Naive thymus-derived CD8-positive, alpha-beta T cell (primary cell): ENCODE data around the gene PRORP. TPM values are rescaled to one million over a fixed set of nuclear protein-coding genes. Genes with fewer than 3 reads are reported as not detected.

Source experiments
- ATAC-seq, 2 donors: fragments of 150-1000 bp; cut with Tn5 transposase in 1 of 2; sonication (Bioruptor Pico), chemical (Tn5 transposase) in 1 of 2; 1 replicate in 1 of 2; 2 replicates in 1 of 2; pipeline ENCODE4 v1.10.0; 2021; ENCODE audit warnings: mild to moderate bottlenecking in 2 of 2, moderate library complexity in 2 of 2
- POLR2A ChIA-PET: fragments of 350-600 bp; sonication (Branson Sonifier 250); formaldehyde crosslinking; loops from one replicate; lab custom pipeline; 2021; ENCODE audit warnings: antibody characterized with exemption; lab: Charles Lee
- DNase-seq, 10 donors: peaks; one replicate each; pipeline versions ENCODE4 v3.0.0 to v3.0.0-alpha.2; 2020 to 2022
- H3K27ac Mint-ChIP-seq, 10 donors: one replicate each; pipeline ENCODE4 v1.8.0; 2020 to 2022; ENCODE audit warnings: mild to moderate bottlenecking in 10 of 10, mixed read lengths in 10 of 10, moderate library complexity in 4 of 10, inconsistent platforms in 1 of 10
- H3K27me3 Mint-ChIP-seq, 5 donors: one replicate each; pipeline ENCODE4 v1.8.0; 2021 to 2022; ENCODE audit warnings: mixed read lengths in 5 of 5
- H3K36me3 Mint-ChIP-seq, 3 donors: one replicate each; pipeline ENCODE4 v1.8.0; 2020 to 2022; ENCODE audit warnings: mixed read lengths in 3 of 3, mild to moderate bottlenecking in 2 of 3, inconsistent platforms in 1 of 3
- H3K4me1 Mint-ChIP-seq, 4 donors: one replicate each; pipeline ENCODE4 v1.8.0; 2021 to 2022; ENCODE audit warnings: mixed read lengths in 4 of 4
- H3K4me3 Mint-ChIP-seq, 10 donors: one replicate each; pipeline ENCODE4 v1.8.0; 2020 to 2022; ENCODE audit warnings: mild to moderate bottlenecking in 10 of 10, mixed read lengths in 10 of 10, moderate library complexity in 6 of 10, inconsistent platforms in 1 of 10
- H3K9me3 Mint-ChIP-seq, 9 donors: one replicate each; pipeline ENCODE4 v1.8.0; 2020 to 2022; ENCODE audit warnings: mixed read lengths in 9 of 9, mild to moderate bottlenecking in 3 of 9, inconsistent platforms in 1 of 9, moderate library complexity in 1 of 9
- polyA plus RNA-seq, 3 donors: library from polyadenylated mRNA; unstranded; fragments of 300-500 nt; fragmentation: Illumina TruSeq; gene quantifications; one replicate each; pipeline ENCODE4 v1.2.3, GENCODE V29; 2021
- total RNA-seq, 8 experiments: library from RNA in 2 of 8; stranded (reverse) in 2 of 8; gene quantifications; one replicate each; pipeline ENCODE4 v1.2.3 and lab custom pipeline; 2021 to 2026

Gene PRORP
- total and polyA plus RNA-seq, 5 experiments from 2014 or later, result 33.6 to 55.4 (median 44.3) TPM

- Mint-ChIP-seq H3K27ac (peak overlapping the region in 1 of 10 donors; percentile 8), H3K4me1 (peaks cover 8 to 19% (median 17%) of the 10 kb centered on the region in 4 donors), H3K4me3 (peak overlapping the region in 1 of 10 donors; percentile 22), H3K27me3 (no peaks in the 10 kb centered on the region), H3K36me3 (peaks cover 15 to 92% (median 33%) of the 10 kb centered on the region in 3 donors), H3K9me3 (no peaks in the 10 kb centered on the region)
- no peak for DNase-seq
- POLR2A ChIA-PET, result no interaction called here
- ATAC-seq, result no peak
Observed at GRCh38 chr14:35163384-35163783, 41.0 kb downstream of the PRORP start.

- H3K4me1 Mint-ChIP-seq, result peaks cover 8 to 18% (median 16%) of the 10 kb centered on the region in 4 donors
- DNase-seq (no peak), ATAC-seq (no peak)
- no peak overlapping the region for H3K27ac Mint-ChIP-seq
- H3K36me3 Mint-ChIP-seq, result peaks cover 9 to 91% (median 29%) of the 10 kb centered on the region in 3 donors
- H3K27me3 Mint-ChIP-seq, result no peaks in the 10 kb centered on the region
- H3K9me3 Mint-ChIP-seq, result peaks cover 0 to 10% (median 2%) of the 10 kb centered on the region in 9 donors
- POLR2A ChIA-PET, result no interaction called here
- no peak overlapping the region for H3K4me3 Mint-ChIP-seq
Observed at GRCh38 chr14:35164849-35165248, 42.5 kb downstream of the PRORP start.

DNA sequence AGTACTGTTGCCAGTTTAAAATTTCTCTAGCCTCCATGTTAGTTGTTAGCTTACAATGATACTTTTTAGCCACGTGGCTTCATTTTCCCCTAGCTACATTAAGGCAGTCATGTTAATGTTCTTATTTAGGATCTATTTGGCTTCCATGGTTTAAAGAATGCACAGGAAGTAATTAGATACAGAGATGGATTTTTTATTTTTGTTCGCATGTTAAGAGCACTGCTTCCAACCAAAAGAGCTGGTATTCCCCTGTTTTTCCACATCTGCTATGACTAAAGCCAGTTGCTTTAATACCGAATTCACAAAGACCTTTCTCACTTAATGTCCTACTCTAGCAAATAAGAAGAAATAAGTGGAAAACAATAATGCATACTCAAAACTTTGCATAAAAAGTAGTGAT, 45.1 kb downstream of the PRORP start:
- no peak for ATAC-seq

More for the DNA sequence above, 45.1 kb downstream of the PRORP start:
- POLR2A ChIA-PET, result no interaction called here
- Mint-ChIP-seq H3K27ac (no peak overlapping the region), H3K36me3 (peaks cover 4 to 90% (median 35%) of the 10 kb centered on the region in 3 donors), H3K27me3 (no peaks in the 10 kb centered on the region), H3K4me3 (no peak overlapping the region), H3K4me1 (peaks cover 0 to 17% (median 10%) of the 10 kb centered on the region in 4 donors), H3K9me3 (peaks cover 0 to 10% (median 2%) of the 10 kb centered on the region in 9 donors)
- DNase-seq, result no peak

Other genes starting within 250 kb of the PRORP start
- 10 to 100 TPM; 44.5 to 47.5 TPM for gene BAZ1A, start 247.2 kb upstream of the PRORP start, total RNA-seq
- gene BAZ1A, start 247.2 kb upstream of the PRORP start, polyA plus RNA-seq, result 10 to 100 TPM in 1 of 3 donors, 1 to 10 TPM in 2; 8.5 to 10.7 (median 9.1) TPM
- 10 to 100 TPM; 55.0 to 60.7 TPM for gene SRP54, start 139.6 kb upstream of the PRORP start, total RNA-seq
- 10 to 100 TPM; 18.3 to 32.2 (median 30.6) TPM for gene SRP54, start 139.6 kb upstream of the PRORP start, polyA plus RNA-seq
- gene FAM177A1, start 76.3 kb upstream of the PRORP start, total RNA-seq, result 10 to 100 TPM; 36.5 TPM
- gene FAM177A1, start 76.3 kb upstream of the PRORP start, polyA plus RNA-seq, result 10 to 100 TPM; 32.6 to 59.8 (median 41.0) TPM
- gene PPP2R3C, start 562 bp upstream of the PRORP start, total RNA-seq, result 10 to 100 TPM; 38.4 to 39.5 TPM
- 10 to 100 TPM; 45.6 to 57.9 (median 52.7) TPM for gene PPP2R3C, start 562 bp upstream of the PRORP start, polyA plus RNA-seq
- 100 to 1,000 TPM; 104 to 126 TPM for gene PSMA6, start 169.8 kb downstream of the PRORP start, total RNA-seq
- gene PSMA6, start 169.8 kb downstream of the PRORP start, polyA plus RNA-seq, result 100 to 1,000 TPM; 256 to 378 (median 273) TPM